ENCODE measurements around the gene EYA4.

GRCh38 chr6:133300896-133301295, 59.7 kb downstream of the EYA4 start:
- TF ChIP-seq CTCF (conservative IDR thresholded peaks at IDR 0.05; ENCODE audit: low read depth, low read length): no peak
- no peak for TF ChIP-seq EZH2phosphoT487 (IDR thresholded peaks at IDR 0.05; ENCODE audit: borderline replicate concordance, low read length)

Data from PC-3 (cell line).